ENCODE measurements around the gene CDH24.

CDH24 gene

DNA sequence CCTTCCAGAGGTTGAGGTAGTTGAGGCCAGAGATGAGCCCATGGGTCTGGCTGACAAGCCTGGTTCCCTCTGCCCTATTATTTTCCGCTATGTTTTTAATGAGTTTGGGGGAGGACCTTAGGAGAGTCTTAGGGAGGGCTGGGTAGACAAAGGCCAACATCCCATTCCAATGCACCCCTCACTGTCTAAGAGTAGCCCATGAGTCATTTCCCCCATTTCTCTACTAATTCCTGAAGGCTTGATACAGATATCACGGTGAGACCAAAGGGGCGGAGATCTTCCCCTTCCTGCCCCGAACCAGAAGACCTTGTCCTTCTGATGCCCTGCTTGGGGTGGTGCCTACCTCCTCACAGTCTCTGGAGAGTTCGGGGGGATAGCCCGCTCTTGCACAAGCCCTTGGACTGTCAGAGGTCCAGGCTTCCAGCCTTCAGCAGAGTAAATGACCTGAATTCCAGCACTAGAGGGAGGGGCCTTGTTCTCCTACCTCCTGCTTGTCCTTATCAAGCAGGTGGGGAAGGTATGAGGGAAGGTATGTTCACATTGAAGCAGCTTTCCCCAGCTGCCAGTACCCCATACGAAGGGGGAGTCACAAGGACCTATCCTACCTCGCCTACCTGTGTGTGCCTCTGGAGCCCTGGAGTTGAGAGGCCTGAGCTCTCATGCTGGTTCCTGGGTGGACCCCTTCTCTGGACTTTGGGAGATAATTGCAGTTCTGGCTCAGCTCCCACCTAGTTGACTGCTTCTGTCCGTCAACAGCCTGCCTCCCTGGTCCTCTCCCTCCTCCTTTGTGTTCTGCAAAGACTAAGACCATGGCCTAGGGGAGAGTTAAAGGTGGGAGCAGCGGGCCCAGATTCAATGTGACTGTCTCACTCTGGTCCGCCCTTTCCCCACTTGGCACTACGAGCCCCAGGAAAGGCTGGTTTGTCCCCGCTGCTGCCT lies 11.6 kb downstream of the CDH24 start:
- Histone ChIP-seq H3K4me2 (ENCODE audit: insufficient read depth, low read length) (no peak overlapping the region), H2AFZ (ENCODE audit: low read depth, low read length) (no peak overlapping the region), H3K4me3 (ENCODE audit: low read depth in 1 of 2, low read length in 2 of 2) (no peak overlapping the region), H3K27me3 (ENCODE audit: insufficient read depth, low read length, poor library complexity) (peaks cover 2% of the 10 kb centered on the region), H3K36me3 (ENCODE audit: insufficient read depth, low read length) (no peaks in the 10 kb centered on the region), H3K4me1 (ENCODE audit: insufficient read depth, low read length) (no peaks in the 10 kb centered on the region), H3K79me2 (ENCODE audit: insufficient read depth, low read length) (no peaks in the 10 kb centered on the region), H3K27ac (ENCODE audit: low read length) (no peak overlapping the region), H3K9me3 (ENCODE audit: insufficient read depth, low read length, severe bottlenecking) (no peaks in the 10 kb centered on the region), H4K20me1 (ENCODE audit: insufficient read depth, low read length) (no peaks in the 10 kb centered on the region), H3K9ac (ENCODE audit: low read depth, low read length) (no peak overlapping the region)
- ATAC-seq (ENCODE audit: insufficient read depth, low read depth) (no peak), DNase-seq (no peak)
- TF ChIP-seq, protein P1, sequence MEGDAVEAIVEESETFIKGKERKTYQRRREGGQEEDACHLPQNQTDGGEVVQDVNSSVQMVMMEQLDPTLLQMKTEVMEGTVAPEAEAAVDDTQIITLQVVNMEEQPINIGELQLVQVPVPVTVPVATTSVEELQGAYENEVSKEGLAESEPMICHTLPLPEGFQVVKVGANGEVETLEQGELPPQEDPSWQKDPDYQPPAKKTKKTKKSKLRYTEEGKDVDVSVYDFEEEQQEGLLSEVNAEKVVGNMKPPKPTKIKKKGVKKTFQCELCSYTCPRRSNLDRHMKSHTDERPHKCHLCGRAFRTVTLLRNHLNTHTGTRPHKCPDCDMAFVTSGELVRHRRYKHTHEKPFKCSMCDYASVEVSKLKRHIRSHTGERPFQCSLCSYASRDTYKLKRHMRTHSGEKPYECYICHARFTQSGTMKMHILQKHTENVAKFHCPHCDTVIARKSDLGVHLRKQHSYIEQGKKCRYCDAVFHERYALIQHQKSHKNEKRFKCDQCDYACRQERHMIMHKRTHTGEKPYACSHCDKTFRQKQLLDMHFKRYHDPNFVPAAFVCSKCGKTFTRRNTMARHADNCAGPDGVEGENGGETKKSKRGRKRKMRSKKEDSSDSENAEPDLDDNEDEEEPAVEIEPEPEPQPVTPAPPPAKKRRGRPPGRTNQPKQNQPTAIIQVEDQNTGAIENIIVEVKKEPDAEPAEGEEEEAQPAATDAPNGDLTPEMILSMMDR (IDR thresholded peaks at IDR 0.05; ENCODE audit: borderline replicate concordance, extremely low read depth, low read length, poor library complexity, severe bottlenecking) = no peak
- TF ChIP-seq EZH2 (IDR thresholded peaks at IDR 0.05; ENCODE audit: borderline replicate concordance, low read depth, low read length, severe bottlenecking) = no peak

DNA sequence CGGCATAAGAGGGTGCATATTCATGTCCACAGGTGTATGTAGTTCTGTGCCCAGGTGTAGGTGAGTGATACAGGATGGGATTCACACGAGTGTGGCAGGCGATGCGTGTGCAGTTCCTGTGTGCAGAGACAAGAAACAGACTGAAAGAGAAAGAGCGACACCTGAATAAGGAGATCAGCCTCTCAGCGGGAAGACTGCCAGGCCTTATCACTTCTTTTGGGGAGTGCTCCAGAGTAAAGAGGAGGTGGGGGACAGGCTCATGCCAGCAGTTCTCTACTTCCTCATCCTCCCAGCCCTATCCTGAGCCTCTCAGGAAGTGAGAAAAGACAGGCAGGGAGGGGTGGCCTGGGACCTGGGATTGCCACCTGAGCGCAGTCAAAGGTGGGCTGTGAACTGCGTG lies 12.5 kb downstream of the CDH24 start:
- Histone ChIP-seq H3K4me2 (ENCODE audit: insufficient read depth, low read length) (no peak overlapping the region), H3K79me2 (ENCODE audit: insufficient read depth, low read length) (no peaks in the 10 kb centered on the region), H3K27ac (ENCODE audit: low read length) (no peak overlapping the region)

DNA sequence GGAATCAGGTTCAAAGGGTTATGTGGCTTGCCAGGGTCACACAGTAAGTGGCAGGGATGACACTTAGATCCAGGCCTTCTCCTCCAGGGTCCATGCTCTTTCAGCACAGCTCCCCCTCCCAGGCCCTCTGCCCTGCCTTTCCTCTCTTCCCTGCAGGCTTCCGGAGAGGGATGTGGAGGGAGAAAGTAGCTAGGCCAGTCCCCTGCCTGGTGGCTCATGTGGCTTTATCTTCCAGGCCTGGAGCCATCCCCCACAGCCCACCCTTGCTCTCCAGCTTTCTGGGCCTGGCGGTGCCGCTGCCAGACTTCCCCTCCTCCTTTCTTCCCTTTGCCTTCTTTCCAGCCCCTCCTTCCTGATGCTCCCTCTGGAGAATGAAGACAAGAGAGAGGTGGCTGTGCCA lies 13.6 kb downstream of the CDH24 start:
- no peaks in the 10 kb centered on the region for H4K20me1 ChIP-seq (ENCODE audit: insufficient read depth, low read length)
- no peak for TF ChIP-seq EZH2 (IDR thresholded peaks at IDR 0.05; ENCODE audit: borderline replicate concordance, low read depth, low read length, severe bottlenecking)
- no peak overlapping the region for H3K4me3 ChIP-seq (ENCODE audit: low read depth in 1 of 2, low read length in 2 of 2)
- ATAC-seq (ENCODE audit: insufficient read depth, low read depth) (no peak), DNase-seq (no peak)
- H2AFZ ChIP-seq (ENCODE audit: low read depth, low read length) = no peak overlapping the region
- H3K9me3 ChIP-seq (ENCODE audit: insufficient read depth, low read length, severe bottlenecking) = no peaks in the 10 kb centered on the region
- no peaks in the 10 kb centered on the region for H3K79me2 ChIP-seq (ENCODE audit: insufficient read depth, low read length)
- no peak overlapping the region for H3K9ac ChIP-seq (ENCODE audit: low read depth, low read length)
- H3K4me2 ChIP-seq (ENCODE audit: insufficient read depth, low read length) = no peak overlapping the region
- H3K36me3 ChIP-seq (ENCODE audit: insufficient read depth, low read length) = no peaks in the 10 kb centered on the region
- no peak overlapping the region for H3K27ac ChIP-seq (ENCODE audit: low read length)
- peaks cover 2% of the 10 kb centered on the region for H3K27me3 ChIP-seq (ENCODE audit: insufficient read depth, low read length, poor library complexity)
- H3K4me1 ChIP-seq (ENCODE audit: insufficient read depth, low read length) = no peaks in the 10 kb centered on the region

More for the DNA sequence above, 12.5 kb downstream of the CDH24 start:
- ATAC-seq (ENCODE audit: insufficient read depth, low read depth) = no peak
- Histone ChIP-seq H3K4me3 (ENCODE audit: low read depth in 1 of 2, low read length in 2 of 2) (no peak overlapping the region), H3K9ac (ENCODE audit: low read depth, low read length) (no peak overlapping the region), H3K4me1 (ENCODE audit: insufficient read depth, low read length) (no peaks in the 10 kb centered on the region), H3K27me3 (ENCODE audit: insufficient read depth, low read length, poor library complexity) (peaks cover 2% of the 10 kb centered on the region), H2AFZ (ENCODE audit: low read depth, low read length) (no peak overlapping the region), H3K9me3 (ENCODE audit: insufficient read depth, low read length, severe bottlenecking) (no peaks in the 10 kb centered on the region), H3K36me3 (ENCODE audit: insufficient read depth, low read length) (no peaks in the 10 kb centered on the region), H4K20me1 (ENCODE audit: insufficient read depth, low read length) (no peaks in the 10 kb centered on the region)
- TF ChIP-seq EZH2 (IDR thresholded peaks at IDR 0.05; ENCODE audit: borderline replicate concordance, low read depth, low read length, severe bottlenecking) = no peak
- TF ChIP-seq, protein P1 (IDR thresholded peaks at IDR 0.05; ENCODE audit: borderline replicate concordance, extremely low read depth, low read length, poor library complexity, severe bottlenecking) = no peak
- no peak for DNase-seq

DNA sequence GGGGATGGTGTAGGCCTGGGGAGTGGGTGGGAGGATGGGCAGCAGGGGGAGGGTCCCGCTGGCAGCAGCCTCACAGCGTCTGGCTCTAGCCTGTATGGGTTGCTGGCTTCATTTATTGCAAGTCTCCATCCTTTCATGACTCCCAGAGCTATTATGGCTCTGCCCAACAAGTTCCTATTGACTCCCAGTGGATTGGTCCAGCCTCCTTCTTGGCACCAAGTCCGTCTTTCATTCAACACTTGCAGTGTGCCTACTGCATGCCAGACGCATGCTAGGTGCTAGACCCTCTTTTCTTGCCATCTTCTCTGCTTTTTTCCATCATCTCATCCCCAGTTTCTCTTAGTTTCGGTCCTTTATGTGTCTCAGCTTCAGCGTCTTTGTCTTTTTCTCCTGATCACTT lies 14.2 kb downstream of the CDH24 start:
- H3K4me2 ChIP-seq (ENCODE audit: insufficient read depth, low read length) = no peak overlapping the region
- no peak overlapping the region for H3K4me3 ChIP-seq (ENCODE audit: low read depth in 1 of 2, low read length in 2 of 2)
- H3K36me3 ChIP-seq (ENCODE audit: insufficient read depth, low read length) = no peaks in the 10 kb centered on the region
- no peak overlapping the region for H3K27ac ChIP-seq (ENCODE audit: low read length)
- no peak for TF ChIP-seq EZH2 (IDR thresholded peaks at IDR 0.05; ENCODE audit: borderline replicate concordance, low read depth, low read length, severe bottlenecking)
- no peaks in the 10 kb centered on the region for H3K4me1 ChIP-seq (ENCODE audit: insufficient read depth, low read length)
- no peaks in the 10 kb centered on the region for H3K9me3 ChIP-seq (ENCODE audit: insufficient read depth, low read length, severe bottlenecking)
- no peak overlapping the region for H2AFZ ChIP-seq (ENCODE audit: low read depth, low read length)
- peaks cover 2% of the 10 kb centered on the region for H3K27me3 ChIP-seq (ENCODE audit: insufficient read depth, low read length, poor library complexity)
- no peaks in the 10 kb centered on the region for H4K20me1 ChIP-seq (ENCODE audit: insufficient read depth, low read length)
- DNase-seq = no peak
- H3K79me2 ChIP-seq (ENCODE audit: insufficient read depth, low read length) = no peaks in the 10 kb centered on the region
- ATAC-seq (ENCODE audit: insufficient read depth, low read depth) = no peak
- no peak overlapping the region for H3K9ac ChIP-seq (ENCODE audit: low read depth, low read length)
